GM21447 (cell line): ENCODE results near the gene RMND5A.

ENCODE experiments used
- ATAC-seq: cut with Tn5 transposase; IDR thresholded peaks from one replicate; pipeline ENCODE4 v1.9.1; 2021; ENCODE audit not compliant: unreplicated experiment

The RMND5A gene, protein sequence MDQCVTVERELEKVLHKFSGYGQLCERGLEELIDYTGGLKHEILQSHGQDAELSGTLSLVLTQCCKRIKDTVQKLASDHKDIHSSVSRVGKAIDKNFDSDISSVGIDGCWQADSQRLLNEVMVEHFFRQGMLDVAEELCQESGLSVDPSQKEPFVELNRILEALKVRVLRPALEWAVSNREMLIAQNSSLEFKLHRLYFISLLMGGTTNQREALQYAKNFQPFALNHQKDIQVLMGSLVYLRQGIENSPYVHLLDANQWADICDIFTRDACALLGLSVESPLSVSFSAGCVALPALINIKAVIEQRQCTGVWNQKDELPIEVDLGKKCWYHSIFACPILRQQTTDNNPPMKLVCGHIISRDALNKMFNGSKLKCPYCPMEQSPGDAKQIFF

DNA sequence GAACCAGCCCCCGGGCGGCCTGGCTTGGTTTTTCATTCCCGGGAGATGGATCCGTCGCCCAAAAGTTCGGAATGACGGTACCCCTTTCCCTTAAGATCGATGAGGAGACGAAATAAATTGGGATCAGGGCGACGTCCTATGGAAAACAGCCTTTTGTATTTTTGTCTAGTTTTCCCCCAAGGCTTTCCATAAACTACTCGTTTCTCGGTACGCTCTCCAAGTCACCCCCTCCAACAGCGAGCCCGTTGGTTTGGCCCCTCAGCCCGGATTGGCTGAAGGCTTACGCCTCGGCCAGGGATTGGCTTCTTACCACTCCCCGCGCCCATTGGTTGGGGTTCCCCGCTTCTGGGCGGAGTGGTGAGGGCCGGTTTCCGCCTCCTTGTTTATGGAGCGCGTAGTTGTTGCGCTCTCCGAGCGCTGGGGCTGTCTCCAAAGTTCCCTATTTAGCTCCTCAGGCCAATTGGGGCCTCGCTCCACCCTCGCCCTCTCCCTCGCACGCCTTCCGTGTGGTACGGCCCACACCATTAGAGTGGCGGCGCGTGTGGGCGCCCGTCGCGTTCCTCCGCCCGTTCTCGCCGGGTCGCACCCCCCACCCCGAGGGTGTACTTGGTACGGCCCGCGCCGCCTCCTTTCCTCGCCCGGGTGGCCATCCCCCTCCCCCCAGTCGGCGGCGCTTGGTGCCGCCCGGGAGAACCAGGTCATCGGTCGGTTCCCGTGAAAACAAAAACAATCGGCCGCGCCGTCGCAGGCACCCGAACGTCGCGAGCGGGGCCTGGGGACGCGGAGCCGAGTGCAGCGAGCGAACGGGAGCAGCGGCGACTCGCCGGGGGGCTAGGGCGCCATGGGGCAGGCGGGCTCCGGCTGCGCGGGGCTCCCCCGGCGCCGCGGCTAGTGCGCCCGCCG, at the start of gene RMND5A:
RMND5A (plus strand) TSS at position 655 of the 903 bp plus-strand sequence. CDS start 377 bp downstream, outside the sequence.
- ATAC-seq = peak; percentile 88

DNA sequence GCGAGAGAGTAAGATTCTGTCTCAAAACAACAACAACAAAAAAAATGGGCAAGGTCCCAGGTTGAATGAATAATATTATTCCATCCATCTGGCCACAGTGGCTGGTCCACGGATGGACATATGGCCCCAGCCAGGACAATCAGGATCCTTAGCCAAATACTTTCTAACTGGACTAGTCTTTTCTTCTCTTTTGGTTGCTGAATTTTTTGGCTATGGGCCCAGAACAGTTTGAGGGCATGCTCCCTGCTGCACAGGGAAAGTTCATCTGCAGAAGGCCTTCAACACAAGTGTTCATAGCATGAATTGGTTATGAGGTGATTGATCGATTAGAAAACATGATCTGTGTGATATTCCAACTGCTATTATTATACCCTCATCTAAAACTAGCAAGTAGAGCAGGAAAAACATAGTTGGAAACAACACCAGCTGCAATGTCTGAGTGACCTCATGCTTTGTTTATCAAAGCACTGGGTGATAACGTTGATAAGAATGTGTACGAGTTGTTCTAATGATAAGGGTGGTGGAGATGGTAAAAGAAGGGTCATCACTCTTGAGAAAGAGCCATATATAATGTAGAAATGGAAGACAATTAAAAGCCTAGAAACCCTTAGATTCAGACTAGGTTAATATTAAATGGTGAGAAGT, 48.6 kb upstream of the RMND5A start:
- no peak for ATAC-seq

DNA sequence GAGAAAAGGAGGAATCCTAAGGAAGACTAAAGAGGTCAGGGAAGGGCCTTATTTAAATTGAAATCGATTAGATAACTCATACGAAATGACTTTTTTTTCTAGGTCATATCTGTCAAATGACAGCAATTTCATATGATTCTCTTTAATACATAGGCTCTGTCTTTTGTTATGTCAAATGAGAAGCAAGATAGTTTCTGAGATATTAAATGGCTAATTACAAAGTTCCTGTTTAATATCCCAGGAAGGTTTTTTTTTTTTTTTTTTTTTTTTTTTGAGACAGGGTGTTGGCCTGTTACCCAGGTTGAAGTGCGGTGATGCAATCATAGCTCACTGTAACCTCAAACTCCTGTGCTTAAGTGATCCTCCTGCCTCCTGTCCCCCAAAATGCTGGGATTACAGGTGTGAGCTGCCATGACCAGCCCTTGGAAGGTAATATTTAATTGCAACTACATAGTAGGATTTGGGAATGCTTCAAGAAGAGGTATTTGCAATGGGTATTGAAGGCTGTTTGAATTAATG, 48.0 kb upstream of the RMND5A start:
- ATAC-seq = no peak

DNA sequence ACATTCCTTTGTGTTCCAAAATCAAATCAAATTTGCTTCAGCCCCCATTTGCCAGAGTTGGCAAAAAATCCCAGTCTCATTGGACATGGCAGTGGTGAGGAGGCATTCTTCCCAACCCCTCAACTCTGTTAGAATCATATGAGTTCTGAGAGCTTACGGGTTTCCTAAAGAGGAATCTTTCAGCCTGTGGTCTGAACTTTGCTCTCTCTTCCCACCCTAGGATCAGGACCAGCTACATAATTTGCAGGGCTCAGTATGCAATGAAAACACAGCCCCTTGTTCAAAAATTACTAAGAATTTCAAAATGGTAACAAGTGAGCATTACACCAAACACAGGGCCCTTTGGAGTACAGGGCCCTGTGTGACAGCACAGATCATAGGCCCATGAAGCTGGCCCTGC, 47.1 kb upstream of the RMND5A start:
- ATAC-seq = no peak

DNA sequence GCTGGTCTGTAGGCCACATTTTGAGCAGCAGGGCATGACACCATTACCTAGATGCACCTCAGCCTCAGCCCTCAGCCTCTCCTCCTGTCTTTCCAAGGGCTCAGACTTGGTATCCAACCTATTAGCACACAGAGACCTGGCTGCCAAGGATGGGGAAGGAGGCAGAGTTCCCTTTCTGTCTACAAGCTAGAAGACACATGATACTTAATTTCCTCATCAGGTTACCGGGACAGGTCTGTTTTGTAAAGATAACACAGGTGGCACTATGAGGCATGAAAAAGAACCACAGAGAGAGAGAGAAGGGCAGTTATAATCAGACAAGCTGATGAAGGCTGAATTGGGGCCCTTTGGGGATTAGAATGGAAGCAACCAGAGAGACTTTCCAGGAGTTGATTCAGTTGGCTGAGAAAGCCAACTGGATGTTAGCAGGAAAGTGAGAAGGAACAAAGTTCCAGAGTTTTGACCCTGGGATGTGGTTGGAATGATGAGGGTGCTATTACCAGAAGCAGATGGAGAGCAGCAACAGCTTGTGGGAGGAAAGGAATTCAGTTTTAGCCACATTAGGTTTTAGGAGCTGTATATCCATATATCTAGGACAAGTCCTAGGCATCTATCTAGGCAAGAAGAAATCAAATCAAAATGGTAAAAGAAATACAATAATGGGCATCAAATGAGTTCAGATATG, 46.0 kb upstream of the RMND5A start:
- ATAC-seq = no peak

DNA sequence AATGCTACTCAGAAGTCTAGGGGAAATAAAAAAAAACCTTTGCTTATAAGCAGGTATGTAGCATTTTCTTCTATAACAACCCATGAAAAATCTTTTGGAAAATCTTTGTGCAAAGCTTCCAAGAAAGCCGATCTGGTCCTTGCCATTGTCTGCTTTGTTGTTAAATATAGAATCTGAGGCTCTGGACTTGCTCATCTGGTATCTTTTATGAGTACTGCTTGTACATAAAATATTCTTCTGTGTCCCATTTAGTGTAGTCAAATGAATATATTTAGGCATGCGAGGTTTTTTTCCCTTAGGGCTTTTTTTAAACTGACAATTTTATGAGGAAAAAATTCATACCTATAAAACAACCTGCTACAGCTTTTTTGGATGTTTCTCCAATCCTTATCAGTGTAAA, 45.0 kb upstream of the RMND5A start:
- ATAC-seq = no peak

DNA sequence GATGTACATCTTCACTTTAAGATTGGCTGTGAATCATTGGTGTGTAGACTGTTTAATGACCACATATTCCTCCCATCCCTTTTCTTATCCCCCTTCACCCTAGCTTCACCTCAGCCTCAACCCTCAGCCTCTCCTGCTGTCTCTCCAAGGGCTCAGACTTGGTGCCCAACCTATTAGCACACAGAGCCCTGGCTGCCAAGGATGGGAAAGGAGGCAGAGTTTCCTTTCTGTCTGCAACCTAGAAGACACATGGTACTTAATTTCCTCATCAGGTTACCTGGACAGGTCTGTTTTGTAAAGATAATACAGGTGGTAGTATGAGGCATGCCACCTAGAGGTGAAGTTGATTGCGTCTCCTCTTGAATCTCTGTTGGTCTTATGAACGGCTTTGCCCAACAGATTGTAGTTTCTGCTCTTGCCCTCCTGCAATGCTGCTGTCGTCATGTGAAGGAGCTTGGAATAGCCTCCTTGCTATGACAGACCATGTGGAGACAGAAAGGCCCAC, 44.5 kb upstream of the RMND5A start:
- no peak for ATAC-seq

DNA sequence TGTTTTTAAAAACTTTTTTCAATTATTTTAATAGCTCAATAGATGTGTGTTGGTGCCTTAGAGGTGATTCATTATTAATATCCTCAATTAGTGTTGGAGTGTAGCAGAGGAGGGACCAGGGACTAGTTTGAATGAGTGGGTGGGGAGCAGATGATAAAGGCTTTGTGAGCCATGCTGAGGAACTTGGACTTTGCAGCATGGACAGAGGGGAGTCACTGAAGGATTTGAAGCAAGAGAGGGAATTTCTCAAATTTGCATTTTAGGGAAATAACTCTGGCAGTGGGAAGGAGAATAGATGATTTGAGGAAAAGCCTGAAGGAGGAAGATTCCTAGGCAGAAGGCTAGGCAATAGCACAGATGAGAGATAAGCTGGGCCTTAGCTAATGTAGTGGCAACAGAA, 42.3 kb upstream of the RMND5A start:
- ATAC-seq = no peak

DNA sequence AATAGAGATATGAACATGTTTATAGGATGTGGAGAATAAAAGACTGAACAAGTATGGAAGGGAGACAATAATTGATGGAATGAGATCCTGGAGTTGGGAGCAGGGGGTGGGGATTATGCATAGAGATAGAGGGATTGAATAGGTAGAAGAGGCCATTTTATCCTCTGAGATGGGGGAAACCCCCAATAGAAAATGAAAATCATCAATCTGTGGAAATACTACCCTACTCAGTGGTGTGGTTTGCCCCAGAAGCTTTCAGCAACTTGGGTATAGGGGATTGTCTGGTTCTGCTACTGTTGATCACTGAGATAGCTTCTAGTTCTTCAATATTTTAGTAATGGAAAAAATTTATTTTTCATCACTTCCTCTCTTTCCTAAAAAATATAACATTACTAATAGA, 41.1 kb upstream of the RMND5A start:
- ATAC-seq = no peak

DNA sequence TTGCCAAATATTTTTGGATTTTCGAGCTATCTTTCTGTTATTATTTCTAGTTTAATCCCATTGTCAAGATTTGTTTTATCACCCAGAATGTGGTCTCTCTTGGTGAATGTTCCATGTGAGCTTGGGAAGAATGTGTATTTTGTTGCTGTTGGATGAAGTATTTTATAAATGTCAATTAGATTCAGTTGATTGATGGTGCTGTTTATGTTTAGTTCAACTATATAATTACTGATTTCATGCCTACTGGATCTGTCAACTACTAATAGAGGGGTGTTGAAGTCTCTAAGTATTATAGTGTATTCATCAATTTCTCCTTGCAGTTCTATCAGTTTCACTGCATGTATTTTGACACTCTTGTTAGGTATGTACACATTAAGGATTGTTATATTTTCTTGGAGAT, 34.7 kb upstream of the RMND5A start:
- ATAC-seq = no peak

DNA sequence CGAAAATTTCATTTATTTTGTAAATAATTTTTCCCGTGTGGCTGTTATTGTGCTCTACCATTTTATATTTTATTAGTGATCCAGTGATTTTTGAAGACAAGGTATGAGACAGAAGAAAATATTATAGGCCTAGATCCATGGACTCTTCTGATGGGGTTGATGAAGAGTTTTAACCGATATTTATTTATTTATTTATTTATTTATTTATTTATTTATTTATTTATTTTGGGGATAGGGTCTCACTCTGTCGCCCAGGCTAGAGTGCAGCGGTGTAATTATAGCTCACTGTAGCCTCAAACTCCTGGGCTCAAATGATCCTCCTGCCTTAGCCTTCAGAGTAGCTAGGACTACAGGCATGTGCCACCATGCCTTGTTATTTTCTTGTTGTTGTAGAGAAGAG, 33.6 kb upstream of the RMND5A start:
- ATAC-seq = no peak

DNA sequence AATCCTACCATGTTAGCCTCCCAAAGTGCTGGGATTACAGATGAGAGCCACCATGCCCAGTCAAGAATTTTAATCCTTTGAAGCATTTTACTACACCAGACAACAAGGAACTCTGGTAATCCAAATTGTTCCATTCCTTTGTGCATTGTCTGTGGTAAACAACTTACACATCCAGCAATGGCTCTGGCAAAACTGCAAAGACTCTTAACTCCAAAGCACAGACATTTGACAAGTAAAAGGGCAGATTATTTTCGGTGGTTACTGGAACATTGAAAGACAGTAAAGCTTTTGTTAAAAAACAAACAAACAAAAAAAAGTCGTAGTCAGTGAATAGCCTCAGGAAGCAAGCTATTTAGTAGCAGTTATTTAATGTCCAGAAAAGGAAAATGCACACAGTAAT, 33.2 kb upstream of the RMND5A start:
- ATAC-seq = no peak

DNA sequence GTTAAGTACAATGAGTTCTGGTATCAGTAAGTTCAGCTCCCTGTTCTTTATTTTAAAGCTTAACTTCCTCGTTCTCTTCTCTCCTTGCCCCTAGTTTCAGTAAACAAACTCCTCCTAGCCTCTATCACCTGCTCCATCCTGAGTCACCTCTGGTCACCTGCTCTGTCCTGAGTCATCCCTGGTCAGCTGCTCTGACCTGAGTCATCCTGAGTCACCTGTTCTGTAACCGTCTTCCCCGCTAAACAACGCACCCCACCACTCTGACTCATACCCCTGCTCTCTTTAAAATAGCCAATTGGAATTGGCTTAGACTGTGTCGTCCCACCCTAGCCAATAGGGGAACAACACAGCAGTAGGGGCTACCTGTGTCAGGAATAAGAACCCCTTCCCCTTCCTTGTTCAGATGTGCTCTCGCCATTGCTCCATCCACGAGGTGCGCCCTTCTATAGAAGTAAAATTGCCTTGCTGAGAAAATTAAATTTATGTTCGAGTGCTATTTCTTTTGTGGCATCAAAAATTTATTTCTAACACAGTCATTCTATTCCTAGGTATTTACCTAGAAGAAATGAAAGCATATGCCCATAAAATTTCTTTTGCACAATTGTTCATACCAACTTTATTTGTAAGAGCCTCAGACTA, 24.9 kb upstream of the RMND5A start:
- ATAC-seq = no peak

DNA sequence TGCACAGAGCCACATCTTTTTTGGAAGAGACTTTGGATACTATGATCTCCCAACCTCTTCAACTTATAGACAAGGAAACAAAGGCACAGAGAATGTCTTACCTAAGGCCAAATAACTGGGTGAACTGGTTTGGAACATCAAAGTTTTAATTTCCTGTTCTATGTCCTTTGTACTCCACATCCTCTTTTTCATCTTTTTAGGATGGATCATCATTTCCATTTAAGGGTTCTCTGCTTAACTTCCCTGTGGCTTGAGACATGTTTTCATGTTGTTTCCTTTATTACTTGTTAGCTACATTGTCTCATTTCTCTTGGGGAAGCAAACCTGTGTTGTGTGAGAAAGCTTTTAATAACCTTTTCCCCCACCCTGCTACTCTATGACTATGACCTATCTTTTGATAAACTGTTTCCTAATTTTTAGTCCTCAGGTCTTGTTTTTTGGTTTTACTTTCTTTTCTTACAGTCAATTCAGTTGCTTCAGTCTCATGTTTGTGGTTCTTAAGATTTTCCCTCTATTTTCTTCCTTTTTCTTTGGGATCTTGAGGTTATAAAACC, 22.5 kb upstream of the RMND5A start:
- ATAC-seq = no peak

DNA sequence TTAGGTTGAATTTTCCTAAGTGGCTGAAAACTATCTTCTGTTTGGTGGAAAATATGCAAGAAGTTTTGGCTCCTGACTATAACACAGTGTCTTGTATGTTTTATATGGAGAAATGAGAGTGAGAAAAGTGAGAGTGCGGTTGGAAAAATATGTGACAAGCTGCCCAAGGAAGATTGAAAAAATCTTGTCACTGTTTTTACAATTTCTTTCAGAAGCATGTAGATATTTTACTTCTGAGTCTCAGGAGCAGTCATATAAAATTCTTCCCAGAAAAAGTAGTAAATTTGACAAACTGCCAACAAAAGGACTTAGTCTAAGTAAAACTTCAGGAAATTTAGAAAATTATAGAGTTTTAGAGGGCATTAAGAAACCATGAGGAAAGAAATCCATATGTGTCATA, 19.4 kb upstream of the RMND5A start:
- no peak for ATAC-seq

DNA sequence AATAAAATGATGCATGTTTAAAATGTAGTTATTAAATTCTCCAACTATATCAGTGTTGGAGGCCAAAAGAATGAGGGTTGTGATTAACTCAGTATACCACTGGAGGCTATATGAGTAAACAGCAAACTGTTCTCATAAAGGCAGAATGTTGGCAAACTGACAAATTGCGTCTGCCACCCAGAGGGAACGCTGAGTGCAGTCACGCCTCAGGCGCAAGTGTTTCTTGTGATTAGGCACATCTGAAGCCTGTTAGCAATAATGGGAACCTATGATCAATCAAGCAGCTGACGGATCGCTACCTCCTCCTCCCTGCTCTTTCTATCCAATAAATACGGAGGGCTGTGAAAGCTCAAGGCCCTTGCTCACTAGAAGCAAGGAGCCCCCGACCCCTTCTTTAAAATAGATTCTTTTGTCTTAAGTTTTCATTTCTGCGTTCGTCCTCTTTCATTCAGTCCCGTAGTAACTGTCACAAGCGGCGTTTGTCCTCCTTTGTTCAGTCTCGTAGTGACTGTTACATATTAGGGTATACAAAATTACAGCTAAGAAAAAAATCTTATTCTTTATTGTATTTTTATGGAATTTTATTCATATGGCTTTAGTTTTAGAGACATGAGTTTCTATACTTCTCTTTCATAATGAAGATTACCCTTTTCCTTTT, 16.3 kb upstream of the RMND5A start:
- ATAC-seq = no peak

DNA sequence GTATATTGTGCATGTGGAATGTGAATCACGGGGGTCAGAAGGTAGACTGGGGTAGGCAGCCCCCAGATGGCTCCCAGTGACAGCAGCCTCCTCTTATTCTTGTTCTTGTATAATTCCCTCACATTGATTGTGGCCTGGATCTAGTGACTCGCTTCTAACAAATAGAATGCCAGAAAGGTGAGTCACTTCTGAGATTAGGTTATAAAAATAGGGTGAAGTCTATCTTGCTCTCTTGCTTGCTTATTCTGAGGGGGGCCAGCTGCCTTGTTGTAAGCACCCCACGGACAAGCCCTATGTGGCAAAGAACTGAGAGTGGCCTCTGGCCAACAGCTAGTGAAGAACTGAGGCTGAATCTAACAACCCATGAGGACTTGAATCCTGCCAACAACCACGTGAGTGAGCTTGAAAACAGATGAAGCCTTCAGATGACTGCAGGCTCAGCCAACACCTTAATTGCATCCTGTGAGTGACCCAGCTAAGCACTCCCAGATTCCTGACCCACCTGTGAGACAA, 15.6 kb upstream of the RMND5A start:
- no peak for ATAC-seq

DNA sequence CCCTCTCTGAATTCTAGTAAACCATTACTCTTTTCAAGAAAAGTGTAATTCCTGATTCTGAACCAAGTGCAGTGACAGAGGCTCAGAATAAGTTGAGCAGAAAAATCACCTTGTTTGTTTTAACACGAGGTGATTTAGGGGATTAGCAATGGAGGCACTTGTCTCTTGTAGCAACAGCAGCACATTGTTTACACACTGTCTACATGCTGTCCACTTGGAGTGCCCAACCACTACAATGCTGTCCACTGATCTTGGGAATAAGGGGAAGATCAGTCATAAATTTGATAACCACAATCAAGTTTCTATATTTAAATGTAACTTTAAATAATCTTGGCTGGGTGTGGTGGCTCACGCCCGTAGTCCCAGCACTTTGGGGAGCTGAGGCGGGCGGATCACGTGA, 13.9 kb upstream of the RMND5A start:
- no peak for ATAC-seq

DNA sequence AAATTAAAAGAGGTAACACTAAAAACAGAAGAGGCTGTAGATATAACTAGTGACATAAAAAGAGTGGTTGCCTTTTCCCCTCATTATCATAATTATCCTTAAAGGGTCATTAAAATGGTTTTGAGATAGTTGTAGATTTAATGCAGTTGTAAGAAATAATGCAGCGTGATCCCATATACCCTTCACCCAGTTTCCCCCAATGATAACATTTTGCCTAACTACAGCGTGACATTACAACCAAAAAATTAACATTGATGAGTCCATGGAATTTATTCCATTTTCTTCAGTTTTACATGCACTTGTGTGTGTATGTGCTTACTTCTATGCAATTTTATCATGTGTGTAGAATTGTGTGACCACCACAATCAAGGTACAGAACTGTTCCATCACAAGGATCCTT, 13.2 kb upstream of the RMND5A start:
- no peak for ATAC-seq
